Nephron (organoid): Measurements from ENCODE around the gene MTREX.

ENCODE experiments used
- H3K27ac Mint-ChIP-seq, 3 experiments: 2 replicates each; pipeline ENCODE4 v1.8.0; 2020; ENCODE audit warnings: mixed read lengths in 3 of 3, mild to moderate bottlenecking in 2 of 3, moderate library complexity in 1 of 3
- H3K27me3 Mint-ChIP-seq: 2 replicates; pipeline ENCODE4 v1.8.0; 2021; ENCODE audit warnings: low read depth, mild to moderate bottlenecking, moderate library complexity, mixed read lengths
- H3K36me3 Mint-ChIP-seq: 2 replicates; pipeline ENCODE4 v1.8.0; 2020; ENCODE audit warnings: low read depth, mixed read lengths
- H3K4me1 Mint-ChIP-seq: 2 replicates; pipeline ENCODE4 v1.8.0; 2020; ENCODE audit warnings: mixed read lengths
- H3K4me3 Mint-ChIP-seq, 3 experiments: 2 replicates each; pipeline ENCODE4 v1.8.0; 2020; ENCODE audit warnings: mild to moderate bottlenecking in 3 of 3, mixed read lengths in 3 of 3, moderate library complexity in 2 of 3
- H3K9me3 Mint-ChIP-seq: 2 replicates; pipeline ENCODE4 v1.8.0; 2020; ENCODE audit warnings: mixed read lengths
- TF ChIP-seq, protein P1 (sequence below), 3 experiments: fragments of 200-600 bp; sonication (generic); IDR thresholded peaks; one replicate each; pipeline ENCODE4 v1.5.0; 2021; ENCODE audit warnings: antibody characterized with exemption in 3 of 3; ENCODE audit not compliant: unreplicated experiment in 3 of 3

The MTREX gene

DNA sequence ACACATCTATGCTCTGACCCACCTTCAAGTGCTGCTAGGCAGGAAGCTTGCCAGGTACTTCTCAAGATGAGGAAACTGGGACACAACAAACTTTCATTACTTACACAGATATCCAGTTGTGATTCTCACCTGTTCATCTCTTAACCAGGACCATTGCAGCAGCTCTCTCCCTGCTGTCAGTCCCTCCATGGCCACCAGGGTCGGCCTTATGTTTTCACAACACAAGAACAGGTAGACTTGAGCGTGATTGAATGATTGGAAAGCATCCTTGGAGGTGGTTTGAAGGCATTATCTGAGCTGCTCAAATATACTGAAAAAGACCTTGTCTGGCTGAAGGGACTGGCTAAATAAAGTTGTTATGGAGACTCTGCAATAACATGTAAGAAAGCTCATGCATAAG is 94.4 kb downstream of the MTREX start:
- Mint-ChIP-seq H3K27ac (no peak overlapping the region), H3K4me1 (no peaks in the 10 kb centered on the region), H3K4me3 (no peak overlapping the region), H3K9me3 (no peaks in the 10 kb centered on the region), H3K27me3 (no peaks in the 10 kb centered on the region), H3K36me3 (peaks cover 48% of the 10 kb centered on the region)
- TF ChIP-seq, protein P1, sequence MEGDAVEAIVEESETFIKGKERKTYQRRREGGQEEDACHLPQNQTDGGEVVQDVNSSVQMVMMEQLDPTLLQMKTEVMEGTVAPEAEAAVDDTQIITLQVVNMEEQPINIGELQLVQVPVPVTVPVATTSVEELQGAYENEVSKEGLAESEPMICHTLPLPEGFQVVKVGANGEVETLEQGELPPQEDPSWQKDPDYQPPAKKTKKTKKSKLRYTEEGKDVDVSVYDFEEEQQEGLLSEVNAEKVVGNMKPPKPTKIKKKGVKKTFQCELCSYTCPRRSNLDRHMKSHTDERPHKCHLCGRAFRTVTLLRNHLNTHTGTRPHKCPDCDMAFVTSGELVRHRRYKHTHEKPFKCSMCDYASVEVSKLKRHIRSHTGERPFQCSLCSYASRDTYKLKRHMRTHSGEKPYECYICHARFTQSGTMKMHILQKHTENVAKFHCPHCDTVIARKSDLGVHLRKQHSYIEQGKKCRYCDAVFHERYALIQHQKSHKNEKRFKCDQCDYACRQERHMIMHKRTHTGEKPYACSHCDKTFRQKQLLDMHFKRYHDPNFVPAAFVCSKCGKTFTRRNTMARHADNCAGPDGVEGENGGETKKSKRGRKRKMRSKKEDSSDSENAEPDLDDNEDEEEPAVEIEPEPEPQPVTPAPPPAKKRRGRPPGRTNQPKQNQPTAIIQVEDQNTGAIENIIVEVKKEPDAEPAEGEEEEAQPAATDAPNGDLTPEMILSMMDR (IDR thresholded peaks at IDR 0.05; ENCODE audit: unreplicated experiment in 3 of 3), result no peak

DNA sequence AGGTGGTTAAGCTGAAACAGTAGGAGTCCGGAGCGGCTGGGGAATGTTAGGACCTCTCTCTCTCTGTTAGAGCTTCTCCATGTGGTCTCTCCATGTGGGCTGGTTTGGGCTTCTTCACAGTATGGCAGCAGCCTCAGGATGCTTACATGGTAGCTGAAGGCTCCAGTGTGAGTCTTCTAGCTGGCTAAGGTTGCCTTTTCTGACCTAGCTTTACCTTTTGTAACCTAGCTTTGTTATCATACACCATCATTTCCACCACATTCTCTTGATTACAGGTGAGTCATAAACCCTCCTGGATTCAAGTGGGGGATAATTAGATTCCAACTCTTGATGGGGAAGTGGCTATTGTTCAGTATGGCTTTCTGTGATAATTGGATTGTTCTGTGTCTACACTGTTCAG is 98.5 kb downstream of the MTREX start:
- Mint-ChIP-seq H3K9me3 (no peaks in the 10 kb centered on the region), H3K4me3 (no peak overlapping the region), H3K4me1 (no peaks in the 10 kb centered on the region), H3K27ac (no peak overlapping the region), H3K36me3 (peaks cover 42% of the 10 kb centered on the region), H3K27me3 (no peaks in the 10 kb centered on the region)
- TF ChIP-seq, protein P1 (IDR thresholded peaks at IDR 0.05; ENCODE audit: unreplicated experiment in 3 of 3), result no peak

DNA sequence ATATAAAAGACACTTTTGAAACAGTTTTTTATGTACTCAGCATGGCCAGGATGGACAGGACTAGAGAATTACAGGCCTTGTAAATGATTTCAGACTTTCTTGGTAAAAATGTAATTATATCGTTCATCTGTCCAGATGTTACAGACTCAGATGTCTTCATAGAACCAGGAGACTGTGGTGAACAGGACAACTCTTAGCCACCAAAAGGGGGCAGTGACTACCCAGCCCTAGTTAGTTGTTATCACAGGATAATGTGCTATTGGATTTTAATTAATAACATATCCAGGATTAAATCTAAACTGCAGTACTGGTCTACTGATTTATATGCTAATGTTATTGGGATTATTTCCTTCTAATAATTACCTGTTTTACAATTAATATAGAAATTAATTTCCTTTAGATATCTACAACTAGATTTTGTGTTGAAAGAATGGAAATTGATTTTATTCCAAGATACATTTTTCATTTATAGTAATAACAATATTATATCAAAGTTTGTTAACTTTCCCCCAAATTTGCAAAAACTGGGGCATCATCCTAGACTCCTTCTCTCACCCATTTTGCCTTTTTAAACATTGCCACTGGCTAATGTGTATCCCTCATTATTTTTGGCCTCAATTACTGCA is 99.4 kb downstream of the MTREX start:
- H3K4me3 Mint-ChIP-seq, result no peak overlapping the region
- peaks cover 38% of the 10 kb centered on the region for H3K36me3 Mint-ChIP-seq
- H3K9me3 Mint-ChIP-seq, result no peaks in the 10 kb centered on the region
- no peaks in the 10 kb centered on the region for H3K27me3 Mint-ChIP-seq
- H3K27ac Mint-ChIP-seq, result no peak overlapping the region
- H3K4me1 Mint-ChIP-seq, result no peaks in the 10 kb centered on the region
- TF ChIP-seq, protein P1 (IDR thresholded peaks at IDR 0.05; ENCODE audit: unreplicated experiment in 3 of 3), result peak; percentile 68 to 70 (median 70)

DNA sequence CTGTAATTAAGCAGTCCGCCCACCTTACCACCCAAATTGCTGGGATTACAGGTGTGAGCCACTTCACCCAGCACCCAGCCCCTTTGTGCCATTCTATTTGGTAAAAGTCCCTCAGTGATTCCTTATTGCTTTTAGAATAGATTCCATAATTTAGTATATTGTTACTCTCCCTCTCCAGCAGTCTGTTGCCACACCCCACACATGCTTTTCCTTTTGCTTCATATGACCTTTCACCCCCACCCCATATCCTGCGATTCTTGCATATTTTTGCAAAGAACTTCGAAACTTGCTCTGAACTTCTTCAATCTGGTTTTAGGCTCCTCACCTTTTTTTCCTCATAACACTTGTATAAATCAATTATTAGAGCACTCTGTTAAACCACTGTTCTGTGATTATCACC is 100.2 kb downstream of the MTREX start:
- Mint-ChIP-seq H3K4me3 (no peak overlapping the region), H3K27me3 (no peaks in the 10 kb centered on the region), H3K9me3 (no peaks in the 10 kb centered on the region), H3K4me1 (no peaks in the 10 kb centered on the region), H3K27ac (no peak overlapping the region), H3K36me3 (peaks cover 36% of the 10 kb centered on the region)
- TF ChIP-seq, protein P1 (IDR thresholded peaks at IDR 0.05; ENCODE audit: unreplicated experiment in 3 of 3), result no peak

DNA sequence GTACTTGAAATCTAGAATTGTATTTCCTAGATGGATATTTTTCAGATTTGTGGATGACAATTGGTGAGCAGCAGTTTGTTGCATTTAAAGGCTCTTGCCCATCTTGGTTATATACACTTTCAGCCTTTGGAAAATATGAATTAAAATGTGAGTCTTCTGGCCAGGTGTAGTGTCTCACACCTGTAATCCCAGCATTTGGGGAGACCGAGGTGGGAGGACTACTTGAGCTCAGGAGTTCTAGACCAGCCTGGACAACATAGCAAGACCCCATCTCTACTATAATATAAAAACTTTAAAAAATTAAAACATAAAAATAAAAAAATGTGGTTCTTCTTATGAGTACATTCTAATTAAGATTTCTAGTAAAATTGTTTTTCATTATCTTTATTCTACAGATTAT is 102.0 kb downstream of the MTREX start:
- Mint-ChIP-seq H3K27ac (no peak overlapping the region), H3K9me3 (no peaks in the 10 kb centered on the region), H3K4me1 (no peaks in the 10 kb centered on the region), H3K36me3 (peaks cover 37% of the 10 kb centered on the region), H3K27me3 (no peaks in the 10 kb centered on the region), H3K4me3 (no peak overlapping the region)
- TF ChIP-seq, protein P1 (IDR thresholded peaks at IDR 0.05; ENCODE audit: unreplicated experiment in 3 of 3), result no peak

DNA sequence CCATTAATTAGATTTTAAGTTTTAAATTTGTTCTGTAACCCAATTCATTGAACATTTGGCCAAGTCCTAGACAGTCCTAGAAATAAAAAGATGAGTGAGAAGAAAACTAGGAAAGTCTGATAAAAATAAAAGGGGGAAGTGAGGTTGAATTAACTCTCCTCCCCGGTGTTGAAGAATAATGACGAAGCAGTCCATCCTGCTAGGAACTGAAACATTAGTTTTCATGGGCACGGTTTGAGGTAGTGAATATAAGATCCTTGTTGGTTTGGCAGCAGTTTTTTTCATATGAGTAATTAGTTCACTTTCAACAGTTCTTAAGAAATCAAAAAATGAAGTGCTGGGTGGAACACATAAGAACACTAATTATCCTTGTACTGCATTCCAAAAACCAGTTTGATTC is 103.1 kb downstream of the MTREX start:
- Mint-ChIP-seq H3K4me3 (no peak overlapping the region), H3K27ac (no peak overlapping the region), H3K27me3 (no peaks in the 10 kb centered on the region), H3K9me3 (no peaks in the 10 kb centered on the region), H3K4me1 (peaks cover 4% of the 10 kb centered on the region), H3K36me3 (peaks cover 39% of the 10 kb centered on the region)
- TF ChIP-seq, protein P1 (IDR thresholded peaks at IDR 0.05; ENCODE audit: unreplicated experiment in 3 of 3), result no peak
